WTC11 (cell line): ENCODE data around the gene RARB. TPM values are rescaled to one million over a fixed set of nuclear protein-coding genes. Genes with fewer than 3 reads are reported as not detected.

Experiments
- ATAC-seq: fragments of 200-7000 bp; cut with Tn5 transposase; 2 replicates; pipeline ENCODE4 v1.10.0; 2021; ENCODE audit warnings: mild to moderate bottlenecking, moderate library complexity
- CTCF ChIA-PET: fragments of 300-600 bp; sonication (Branson Sonifier 250); formaldehyde crosslinking; loops from one replicate; lab custom pipeline; 2021; ENCODE audit warnings: antibody characterized with exemption; lab: Charles Lee
- POLR2A ChIA-PET: fragments of 350-600 bp; sonication (Branson Sonifier 250); formaldehyde crosslinking; loops from one replicate; lab custom pipeline; 2021; ENCODE audit warnings: antibody characterized with exemption; lab: Charles Lee
- DNase-seq: peaks from one replicate; pipeline ENCODE4 v3.0.0; 2021; ENCODE audit warnings: low spot score
- H3K27ac Mint-ChIP-seq: 2 replicates; pipeline ENCODE4 v1.8.0; 2021; ENCODE audit warnings: mixed read lengths
- H3K27me3 Mint-ChIP-seq: 2 replicates; pipeline ENCODE4 v1.8.0; 2021; ENCODE audit warnings: low read depth, mild to moderate bottlenecking, moderate library complexity, mixed read lengths
- H3K36me3 Mint-ChIP-seq: 2 replicates; pipeline ENCODE4 v1.8.0; 2021; ENCODE audit warnings: mixed read lengths
- H3K4me1 Mint-ChIP-seq: 2 replicates; pipeline ENCODE4 v1.8.0; 2022; ENCODE audit warnings: mixed read lengths
- H3K4me3 Mint-ChIP-seq: 2 replicates; pipeline ENCODE4 v1.8.0; 2021; ENCODE audit warnings: mild to moderate bottlenecking, moderate library complexity, mixed read lengths
- H3K9me3 Mint-ChIP-seq: 2 replicates; pipeline ENCODE4 v1.8.0; 2021; ENCODE audit warnings: mixed read lengths
- ATF3 ChIP-seq: sonication (generic); formaldehyde crosslinking; conservative IDR thresholded peaks from 2 replicates; pipeline ENCODE4 v1.8.1; 2022; ENCODE audit warnings: mild to moderate bottlenecking, missing genetic modification reagents
- E2F4 ChIP-seq: sonication (generic); formaldehyde crosslinking; IDR thresholded peaks from 2 replicates; pipeline ENCODE4 v1.8.1; 2022; ENCODE audit warnings: low read depth, mild to moderate bottlenecking, moderate library complexity, missing genetic modification reagents, borderline replicate concordance
- ERG ChIP-seq: fragments of 250-450 bp; sonication (Bioruptor Pico); IDR thresholded peaks from 2 replicates; pipeline ENCODE4 v1.8.0; 2021; ENCODE audit warnings: mild to moderate bottlenecking
- ESRRA ChIP-seq: sonication (generic); formaldehyde crosslinking; IDR thresholded peaks from 2 replicates; pipeline ENCODE4 v1.8.1; 2022; ENCODE audit warnings: mild to moderate bottlenecking, missing genetic modification reagents, borderline replicate concordance
- ETV6 ChIP-seq: sonication (generic); formaldehyde crosslinking; IDR thresholded peaks from 2 replicates; pipeline ENCODE4 v1.8.1; 2022; ENCODE audit warnings: mild to moderate bottlenecking, missing genetic modification reagents
- FOXK1 ChIP-seq: sonication (generic); formaldehyde crosslinking; IDR thresholded peaks from 2 replicates; pipeline ENCODE4 v1.8.0; 2022; ENCODE audit warnings: mild to moderate bottlenecking, moderate library complexity, missing genetic modification reagents
- FOXP1 ChIP-seq: sonication (generic); formaldehyde crosslinking; IDR thresholded peaks from 2 replicates; pipeline ENCODE4 v1.8.0; 2022; ENCODE audit warnings: missing genetic modification reagents, mild to moderate bottlenecking, moderate library complexity, borderline replicate concordance
- GABPB1 ChIP-seq: sonication (generic); formaldehyde crosslinking; IDR thresholded peaks from 2 replicates; pipeline ENCODE4 v1.8.1; 2023; ENCODE audit warnings: mild to moderate bottlenecking, missing genetic modification reagents
- JUN ChIP-seq: sonication (generic); formaldehyde crosslinking; IDR thresholded peaks from 2 replicates; pipeline ENCODE4 v1.8.0; 2023; ENCODE audit warnings: mild to moderate bottlenecking, missing genetic modification reagents
- MAX ChIP-seq: sonication (generic); formaldehyde crosslinking; IDR thresholded peaks from 2 replicates; pipeline ENCODE4 v1.8.0; 2022; ENCODE audit warnings: mild to moderate bottlenecking, missing genetic modification reagents
- NFATC4 ChIP-seq: fragments of 250-450 bp; sonication (Bioruptor Pico); IDR thresholded peaks from 2 replicates; pipeline ENCODE4 v1.9.0; 2021; ENCODE audit warnings: mild to moderate bottlenecking
- NFE2L1 ChIP-seq: sonication (generic); formaldehyde crosslinking; IDR thresholded peaks from 2 replicates; pipeline ENCODE4 v1.8.1; 2023; ENCODE audit warnings: missing genetic modification reagents
- NR1H2 ChIP-seq: sonication (generic); formaldehyde crosslinking; IDR thresholded peaks from 2 replicates; pipeline ENCODE4 v1.9.0; 2021; ENCODE audit warnings: mild to moderate bottlenecking, moderate library complexity, missing genetic modification reagents
- NR2C2 ChIP-seq: sonication (generic); formaldehyde crosslinking; IDR thresholded peaks from 2 replicates; pipeline ENCODE4 v1.8.0; 2022; ENCODE audit warnings: mild to moderate bottlenecking, missing genetic modification reagents
- NR3C1 ChIP-seq: sonication (generic); formaldehyde crosslinking; conservative IDR thresholded peaks from 2 replicates; pipeline ENCODE4 v1.8.1; 2023; ENCODE audit warnings: low read depth, mild to moderate bottlenecking, missing genetic modification reagents
- OVOL2 ChIP-seq: fragments of 250-450 bp; sonication (Bioruptor Pico); IDR thresholded peaks from 2 replicates; pipeline ENCODE4 v1.9.0; 2021; ENCODE audit warnings: mild to moderate bottlenecking, borderline replicate concordance
- RELA ChIP-seq: sonication (generic); formaldehyde crosslinking; IDR thresholded peaks from 2 replicates; pipeline ENCODE4 v1.8.1; 2022; ENCODE audit warnings: missing genetic modification reagents, mild to moderate bottlenecking, borderline replicate concordance
- RORB ChIP-seq: fragments of 250-450 bp; sonication (Bioruptor Pico); IDR thresholded peaks from 2 replicates; pipeline ENCODE4 v1.9.0; 2021; ENCODE audit warnings: mild to moderate bottlenecking
- TEAD4 ChIP-seq: sonication (generic); formaldehyde crosslinking; IDR thresholded peaks from 2 replicates; pipeline ENCODE4 v1.8.0; 2022; ENCODE audit warnings: mild to moderate bottlenecking, missing genetic modification reagents
- USF2 ChIP-seq: sonication (generic); formaldehyde crosslinking; IDR thresholded peaks from 2 replicates; pipeline ENCODE4 v1.8.1; 2023; ENCODE audit warnings: mild to moderate bottlenecking, missing genetic modification reagents, moderate library complexity
- ZBTB21 ChIP-seq: sonication (generic); formaldehyde crosslinking; IDR thresholded peaks from 2 replicates; pipeline ENCODE4 v1.8.1; 2023; ENCODE audit warnings: mild to moderate bottlenecking, missing genetic modification reagents, borderline replicate concordance
- ZNF121 ChIP-seq: sonication (generic); formaldehyde crosslinking; IDR thresholded peaks from 2 replicates; pipeline ENCODE4 v1.8.0; 2023; ENCODE audit warnings: missing genetic modification reagents
- ZNF416 ChIP-seq: fragments of 250-450 bp; sonication (Bioruptor Pico); IDR thresholded peaks from 2 replicates; pipeline ENCODE4 v1.9.0; 2021; ENCODE audit warnings: mild to moderate bottlenecking, inconsistent platforms
- total RNA-seq: library from RNA; stranded (reverse); gene quantifications from 3 replicates; pipeline ENCODE4 v1.2.3, GENCODE V29; 2021
- TF ChIP-seq, protein P1 (sequence below): sonication (generic); formaldehyde crosslinking; IDR thresholded peaks from 2 replicates; pipeline ENCODE4 v1.8.1; 2022; ENCODE audit warnings: mild to moderate bottlenecking, moderate library complexity, missing genetic modification reagents
- TF ChIP-seq, protein P2 (sequence below): sonication (generic); formaldehyde crosslinking; IDR thresholded peaks from 2 replicates; pipeline ENCODE4 v1.8.0; 2022; ENCODE audit warnings: mild to moderate bottlenecking, missing genetic modification reagents
- TF ChIP-seq, protein P3 (sequence below): sonication (generic); formaldehyde crosslinking; IDR thresholded peaks from 2 replicates; pipeline ENCODE4 v1.8.0; 2022; ENCODE audit warnings: mild to moderate bottlenecking, missing genetic modification reagents

Gene RARB
- total RNA-seq, 1 experiment from 2014 or later, result not detected

DNA sequence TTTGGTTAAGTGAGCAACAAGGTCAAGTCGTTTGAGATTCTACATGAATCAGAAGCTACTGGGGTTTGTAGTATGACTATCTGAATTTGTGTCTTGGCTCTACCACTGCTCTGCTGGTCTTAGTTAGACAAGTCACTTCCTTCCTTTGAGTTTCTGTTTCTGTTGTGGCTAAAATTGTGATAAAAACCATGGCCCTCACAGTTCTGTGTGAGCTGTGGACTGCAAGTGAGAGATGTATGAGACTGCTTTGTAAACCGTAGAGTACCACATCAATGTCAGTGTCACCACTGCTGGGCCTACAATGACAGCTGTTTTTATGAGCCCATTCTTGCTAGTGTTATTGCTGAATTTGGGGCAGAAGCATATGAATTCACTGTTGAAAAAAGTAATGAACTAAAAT, 32.7 kb downstream of the RARB start (continued):
- no peak for TF ChIP-seq ESRRA
- TF ChIP-seq NFATC4, result no peak
- TF ChIP-seq ERG (CRISPR knock-in tag), result no peak

DNA sequence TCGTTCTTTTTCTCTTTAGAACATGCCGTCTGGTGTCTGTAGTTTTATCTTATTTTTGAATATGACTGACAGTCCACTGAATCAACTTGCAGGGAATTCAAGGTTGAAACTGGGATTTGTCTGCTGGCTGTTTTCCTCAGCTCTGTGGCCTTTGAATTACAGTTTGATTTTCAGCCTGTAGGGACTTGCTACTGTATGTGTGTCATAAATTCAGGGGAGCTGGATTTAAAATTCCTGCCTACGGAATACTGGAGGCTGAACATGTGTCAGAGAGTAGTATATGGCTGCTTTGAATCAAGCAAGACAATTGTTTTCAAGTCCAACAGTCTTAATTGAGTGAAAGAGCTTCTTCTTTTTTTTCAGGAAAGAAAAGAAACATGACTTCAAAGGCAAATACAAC, 33.9 kb downstream of the RARB start:
- TF ChIP-seq ZNF416 (CRISPR knock-in tag) (no peak), RELA (no peak), FOXK1 (no peak), ESRRA (no peak), OVOL2 (no peak), ZBTB21 (CRISPR knock-in tag) (no peak), FOXP1 (CRISPR knock-in tag) (no peak), ATF3 (CRISPR knock-in tag) (no peak), RORB (no peak), ETV6 (CRISPR knock-in tag) (no peak), NR2C2 (CRISPR knock-in tag) (no peak), TEAD4 (CRISPR knock-in tag) (no peak), JUN (CRISPR knock-in tag) (no peak), ZNF121 (CRISPR knock-in tag) (no peak), GABPB1 (CRISPR knock-in tag) (no peak), USF2 (CRISPR knock-in tag) (no peak), NR1H2 (CRISPR knock-in tag) (no peak), E2F4 (no peak)
- TF ChIP-seq, protein P1, sequence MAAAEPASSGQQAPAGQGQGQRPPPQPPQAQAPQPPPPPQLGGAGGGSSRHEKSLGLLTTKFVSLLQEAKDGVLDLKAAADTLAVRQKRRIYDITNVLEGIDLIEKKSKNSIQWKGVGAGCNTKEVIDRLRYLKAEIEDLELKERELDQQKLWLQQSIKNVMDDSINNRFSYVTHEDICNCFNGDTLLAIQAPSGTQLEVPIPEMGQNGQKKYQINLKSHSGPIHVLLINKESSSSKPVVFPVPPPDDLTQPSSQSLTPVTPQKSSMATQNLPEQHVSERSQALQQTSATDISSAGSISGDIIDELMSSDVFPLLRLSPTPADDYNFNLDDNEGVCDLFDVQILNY, result no peak
- TF ChIP-seq, protein P2, sequence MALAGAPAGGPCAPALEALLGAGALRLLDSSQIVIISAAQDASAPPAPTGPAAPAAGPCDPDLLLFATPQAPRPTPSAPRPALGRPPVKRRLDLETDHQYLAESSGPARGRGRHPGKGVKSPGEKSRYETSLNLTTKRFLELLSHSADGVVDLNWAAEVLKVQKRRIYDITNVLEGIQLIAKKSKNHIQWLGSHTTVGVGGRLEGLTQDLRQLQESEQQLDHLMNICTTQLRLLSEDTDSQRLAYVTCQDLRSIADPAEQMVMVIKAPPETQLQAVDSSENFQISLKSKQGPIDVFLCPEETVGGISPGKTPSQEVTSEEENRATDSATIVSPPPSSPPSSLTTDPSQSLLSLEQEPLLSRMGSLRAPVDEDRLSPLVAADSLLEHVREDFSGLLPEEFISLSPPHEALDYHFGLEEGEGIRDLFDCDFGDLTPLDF (CRISPR knock-in tag), result no peak
- Mint-ChIP-seq H3K27ac (no peak overlapping the region), H3K27me3 (no peaks in the 10 kb centered on the region), H3K4me1 (0 out of 2 replicates have a peak, but pooled peaks cover 4% of the 10 kb centered on the region), H3K4me3 (no peak overlapping the region), H3K36me3 (no peaks in the 10 kb centered on the region), H3K9me3 (no peaks in the 10 kb centered on the region)
- no peak for ATAC-seq
- ChIA-PET POLR2A (no interaction called here), CTCF (no interaction called here)
- no peak for DNase-seq

GRCh38 chr3:25462495-25462894, 34.4 kb downstream of the RARB start:
- CTCF ChIA-PET, result no interaction called here
- Mint-ChIP-seq H3K9me3 (no peaks in the 10 kb centered on the region), H3K4me1 (0 out of 2 replicates have a peak, but pooled peaks cover 3% of the 10 kb centered on the region), H3K4me3 (no peak overlapping the region), H3K36me3 (no peaks in the 10 kb centered on the region), H3K27ac (no peak overlapping the region), H3K27me3 (no peaks in the 10 kb centered on the region)
- no peak for ATAC-seq
- POLR2A ChIA-PET, result no interaction called here
- no peak for DNase-seq
- TF ChIP-seq, protein P3, sequence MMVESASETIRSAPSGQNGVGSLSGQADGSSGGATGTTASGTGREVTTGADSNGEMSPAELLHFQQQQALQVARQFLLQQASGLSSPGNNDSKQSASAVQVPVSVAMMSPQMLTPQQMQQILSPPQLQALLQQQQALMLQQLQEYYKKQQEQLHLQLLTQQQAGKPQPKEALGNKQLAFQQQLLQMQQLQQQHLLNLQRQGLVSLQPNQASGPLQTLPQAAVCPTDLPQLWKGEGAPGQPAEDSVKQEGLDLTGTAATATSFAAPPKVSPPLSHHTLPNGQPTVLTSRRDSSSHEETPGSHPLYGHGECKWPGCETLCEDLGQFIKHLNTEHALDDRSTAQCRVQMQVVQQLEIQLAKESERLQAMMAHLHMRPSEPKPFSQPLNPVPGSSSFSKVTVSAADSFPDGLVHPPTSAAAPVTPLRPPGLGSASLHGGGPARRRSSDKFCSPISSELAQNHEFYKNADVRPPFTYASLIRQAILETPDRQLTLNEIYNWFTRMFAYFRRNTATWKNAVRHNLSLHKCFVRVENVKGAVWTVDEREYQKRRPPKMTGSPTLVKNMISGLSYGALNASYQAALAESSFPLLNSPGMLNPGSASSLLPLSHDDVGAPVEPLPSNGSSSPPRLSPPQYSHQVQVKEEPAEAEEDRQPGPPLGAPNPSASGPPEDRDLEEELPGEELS (CRISPR knock-in tag), result no peak
- no peak for TF ChIP-seq MAX (CRISPR knock-in tag)
- TF ChIP-seq NR3C1, result no peak
- no peak for TF ChIP-seq ZNF416 (CRISPR knock-in tag)
- TF ChIP-seq NFE2L1 (CRISPR knock-in tag), result no peak
- TF ChIP-seq ERG (CRISPR knock-in tag), result no peak
